HepG2 (cell line): ENCODE data around the gene SLC25A48. TPM values are rescaled to one million over a fixed set of nuclear protein-coding genes. Genes with fewer than 3 reads are reported as not detected.

Experiments used
- ATAC-seq: fragments of 200-7000 bp; cut with Tn5 transposase; 3 replicates; pipeline ENCODE4 v1.9.1; 2020; ENCODE audit warnings: mild to moderate bottlenecking, moderate library complexity
- BruUV-seq: library from RNA; stranded (reverse); fragments of 400-500 nt; replicated peaks from 2 replicates; lab custom pipeline; 2021; lab: Mats Ljungman, UMichigan
- CTCF ChIA-PET: fragments of 300-600 bp; formaldehyde crosslinking; extraction: SDS; loops from one replicate; lab custom pipeline; 2021; ENCODE audit warnings: low total read pairs, inconsistent platforms, low intra/inter-chr PET ratio; lab: Yijun Ruan, JAX
- POLR2A ChIA-PET: fragments of 350-600 bp; sonication (Branson Sonifier 250); formaldehyde crosslinking; loops from one replicate; lab custom pipeline; 2020; ENCODE audit warnings: antibody characterized with exemption, inconsistent platforms; lab: Yijun Ruan, JAX
- DNase-seq: peaks from one replicate; pipeline ENCODE4 v3.0.0-alpha.2; 2015; ENCODE audit warnings: low spot score
- FAIRE-seq: peaks from 3 replicates; lab custom pipeline; 2011; peaks lifted over from hg19 to GRCh38; lab: Jason Lieb, UNC
- H2AFZ ChIP-seq: one replicate; pipeline ENCODE4 v1.6.1; 2011; ENCODE audit warnings: low read length, inconsistent platforms
- H3K27ac ChIP-seq: fragments of 300-600 bp; 3 replicates; pipeline ENCODE4 v1.8.0; 2011; ENCODE audit warnings: mixed run types, mild to moderate bottlenecking, mixed read lengths, low read length, inconsistent platforms; ENCODE audit not compliant: insufficient read depth; ENCODE audit errors: extremely low read length
- H3K27me3 ChIP-seq, 2 experiments: fragments of 200-600 bp in 1 of 2; 2 replicates in 1 of 2; 3 replicates in 1 of 2; pipeline versions ENCODE4 v1.6.0 to v1.8.0; 2011; ENCODE audit warnings: low read length in 2 of 2, mild to moderate bottlenecking in 2 of 2, moderate library complexity in 2 of 2, inconsistent platforms in 1 of 2; ENCODE audit not compliant: insufficient read depth in 2 of 2, control insufficient read depth in 1 of 2
- H3K36me3 ChIP-seq, 2 experiments: fragments of 200-600 bp in 1 of 2; replicated peaks in 1 of 2; 2 replicates in 1 of 2; 3 replicates in 1 of 2; pipeline versions ENCODE4 v1.5.1 to v1.8.0; 2011; ENCODE audit warnings: low read length in 2 of 2, inconsistent platforms in 1 of 2; ENCODE audit not compliant: insufficient read depth in 2 of 2, control insufficient read depth in 1 of 2
- H3K4me1 ChIP-seq: 2 replicates; pipeline ENCODE4 v1.5.1; 2012; ENCODE audit warnings: low read length, inconsistent platforms; ENCODE audit not compliant: insufficient read depth
- H3K4me2 ChIP-seq: 2 replicates; pipeline ENCODE4 v1.6.0; 2011; ENCODE audit warnings: low read depth, low read length, inconsistent platforms
- H3K4me3 ChIP-seq, 3 experiments: fragments of 200-600 bp in 1 of 3; sonication (generic), shearing (Covaris generic) in 1 of 3; replicated peaks in 1 of 3; 2 replicates each; pipeline ENCODE4 v1.5.1; 2011 to 2016; ENCODE audit warnings: low read length in 3 of 3, inconsistent platforms in 2 of 3, low read depth in 2 of 3, mild to moderate bottlenecking in 2 of 3, control low read depth in 1 of 3, mixed read lengths in 1 of 3; ENCODE audit not compliant: insufficient read depth in 1 of 3
- H3K79me2 ChIP-seq: one replicate; pipeline ENCODE4 v1.6.1; 2011; ENCODE audit warnings: low read length, inconsistent platforms; ENCODE audit not compliant: insufficient read depth
- H3K9ac ChIP-seq: 2 replicates; pipeline ENCODE4 v1.6.0; 2011; ENCODE audit warnings: mild to moderate bottlenecking, low read depth, low read length, inconsistent platforms; ENCODE audit not compliant: insufficient read depth
- H3K9me3 ChIP-seq: 2 replicates; pipeline ENCODE4 v1.5.1; 2012; ENCODE audit warnings: mild to moderate bottlenecking, low read length
- H4K20me1 ChIP-seq: 2 replicates; pipeline ENCODE4 v1.6.0; 2011; ENCODE audit warnings: inconsistent platforms, mild to moderate bottlenecking, low read length, moderate library complexity; ENCODE audit not compliant: insufficient read depth
- CCAR2 ChIP-seq: fragments of 200-400 bp; formaldehyde crosslinking; optimal IDR thresholded peaks from 2 replicates; pipeline ENCODE3; 2018; ENCODE audit warnings: low read depth, mild to moderate bottlenecking, low read length, moderate library complexity
- NONO ChIP-seq, 2 experiments: fragments of 450-650 bp in 1 of 2; sonication (generic) in 1 of 2; formaldehyde crosslinking in 1 of 2; IDR thresholded peaks in 1 of 2; conservative IDR thresholded peaks in 1 of 2; 2 replicates each; pipeline versions ENCODE4 v1.6.1 to v1.8.0; 2017 to 2022; ENCODE audit warnings: mild to moderate bottlenecking in 1 of 2, missing genetic modification reagents in 1 of 2, moderate library complexity in 1 of 2
- RXRB ChIP-seq: IDR thresholded peaks from 2 replicates; pipeline ENCODE4 v1.6.1; 2016; ENCODE audit warnings: borderline replicate concordance, missing genetic modification reagents, missing compliant biosample characterization
- SCMH1 ChIP-seq: sonication (generic); formaldehyde crosslinking; IDR thresholded peaks from 2 replicates; pipeline ENCODE4 v1.9.0; 2021; ENCODE audit warnings: missing genetic modification reagents, mild to moderate bottlenecking, borderline replicate concordance
- ZKSCAN8 ChIP-seq: IDR thresholded peaks from 2 replicates; pipeline ENCODE4 v1.6.1; 2016; ENCODE audit warnings: borderline replicate concordance, missing genetic modification reagents, missing compliant biosample characterization
- ZNF615 ChIP-seq: sonication (generic); formaldehyde crosslinking; IDR thresholded peaks from 2 replicates; pipeline ENCODE4 v1.5.0; 2020; ENCODE audit warnings: mild to moderate bottlenecking, missing genetic modification reagents, borderline replicate concordance
- WGBS: methylation state at CpG from one replicate; pipeline ENCODE4 v1.1.6; 2017; ENCODE audit warnings: low lambda C conversion rate; 5-methylcytosine and 5-hydroxymethylcytosine counted together
- in situ Hi-C: cut with HindIII; loops from 2 replicates; pipeline ENCODE4 v1.10.0; 2017; ENCODE audit warnings: low pct_unique_long_range_greater_than_20kb; ENCODE audit not compliant: extremely low pct_ligation_motif_present
- intact Hi-C: fragments of 100-400 bp; cut with micrococcal nuclease; formaldehyde crosslinking; loops from one replicate; pipeline ENCODE4 v1.10.0; 2022; ENCODE audit not compliant: unreplicated experiment
- polyA plus RNA-seq, 8 experiments: library from polyadenylated mRNA; depleted of rRNA in 3 of 8; stranded (reverse) in 7 of 8; unstranded in 1 of 8; fragments of >200 nt; fragmentation: Illumina TruSeq in 4 of 8; extraction: Trizol in 4 of 8; gene quantifications; 2 replicates each; pipeline versions ENCODE4 v1.2.1 to v1.2.3, GENCODE V29; 2011 to 2016; ENCODE audit warnings: low read depth in 4 of 8, missing spikeins in 1 of 8, mixed read lengths in 1 of 8; ENCODE audit not compliant: insufficient read depth in 1 of 8
- total RNA-seq, 5 experiments: library from RNA; depleted of rRNA; stranded (reverse); fragments of >200 nt; fragmentation: Illumina TruSeq; extraction: Trizol; gene quantifications; 2 replicates each; pipeline ENCODE4 v1.2.3, GENCODE V29; 2016; ENCODE audit warnings: low read depth in 1 of 5
- TF ChIP-seq, protein P1 (sequence below): sonication (generic); formaldehyde crosslinking; IDR thresholded peaks from 2 replicates; pipeline ENCODE4 v1.4.0; 2020; ENCODE audit warnings: missing genetic modification reagents, borderline replicate concordance
- TF ChIP-seq, protein P2 (sequence below), 2 experiments: sonication (generic) in 1 of 2; formaldehyde crosslinking in 1 of 2; IDR thresholded peaks; 2 replicates each; pipeline versions ENCODE4 v1.5.1 to v1.6.1; 2011 to 2020; ENCODE audit warnings: borderline replicate concordance in 1 of 2, low read depth in 1 of 2, low read length in 1 of 2, mild to moderate bottlenecking in 1 of 2, missing genetic modification reagents in 1 of 2, moderate library complexity in 1 of 2
- TF ChIP-seq, protein P3 (sequence below): sonication (generic); formaldehyde crosslinking; IDR thresholded peaks from 2 replicates; pipeline ENCODE4 v1.4.0; 2020; ENCODE audit warnings: missing genetic modification reagents
- TF ChIP-seq, protein P4 (sequence below): sonication (generic); formaldehyde crosslinking; conservative IDR thresholded peaks from 2 replicates; pipeline ENCODE4 v1.4.0; 2020; ENCODE audit warnings: missing genetic modification reagents

The SLC25A48 gene
- total and polyA plus RNA-seq, 2 of the 13 experiments (the other 11 are each of a cell fraction or from before 2014, with no cell fraction given): 0.17 to 4.5 TPM

DNA sequence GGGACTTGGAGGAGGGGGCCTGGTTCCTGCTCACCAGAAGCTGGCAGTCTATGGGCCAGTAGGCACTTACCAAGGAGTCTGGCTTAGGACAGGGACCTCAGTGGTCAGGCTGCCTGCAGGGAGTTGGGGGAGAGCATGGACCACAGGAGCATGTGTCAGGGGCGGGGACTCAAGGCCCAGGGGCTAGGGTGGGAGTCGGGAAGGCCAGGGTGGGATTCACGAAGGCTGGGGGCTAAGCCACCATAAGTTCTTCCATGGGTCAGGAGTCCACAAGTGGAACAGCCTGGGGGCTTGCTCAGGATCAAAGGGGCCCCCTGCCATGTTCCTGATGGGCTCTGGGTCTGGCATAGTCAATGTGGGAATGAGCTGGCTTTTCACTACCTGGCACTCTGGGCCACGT, 11.5 kb upstream of the SLC25A48 start (continued):
- TF ChIP-seq, protein P1, sequence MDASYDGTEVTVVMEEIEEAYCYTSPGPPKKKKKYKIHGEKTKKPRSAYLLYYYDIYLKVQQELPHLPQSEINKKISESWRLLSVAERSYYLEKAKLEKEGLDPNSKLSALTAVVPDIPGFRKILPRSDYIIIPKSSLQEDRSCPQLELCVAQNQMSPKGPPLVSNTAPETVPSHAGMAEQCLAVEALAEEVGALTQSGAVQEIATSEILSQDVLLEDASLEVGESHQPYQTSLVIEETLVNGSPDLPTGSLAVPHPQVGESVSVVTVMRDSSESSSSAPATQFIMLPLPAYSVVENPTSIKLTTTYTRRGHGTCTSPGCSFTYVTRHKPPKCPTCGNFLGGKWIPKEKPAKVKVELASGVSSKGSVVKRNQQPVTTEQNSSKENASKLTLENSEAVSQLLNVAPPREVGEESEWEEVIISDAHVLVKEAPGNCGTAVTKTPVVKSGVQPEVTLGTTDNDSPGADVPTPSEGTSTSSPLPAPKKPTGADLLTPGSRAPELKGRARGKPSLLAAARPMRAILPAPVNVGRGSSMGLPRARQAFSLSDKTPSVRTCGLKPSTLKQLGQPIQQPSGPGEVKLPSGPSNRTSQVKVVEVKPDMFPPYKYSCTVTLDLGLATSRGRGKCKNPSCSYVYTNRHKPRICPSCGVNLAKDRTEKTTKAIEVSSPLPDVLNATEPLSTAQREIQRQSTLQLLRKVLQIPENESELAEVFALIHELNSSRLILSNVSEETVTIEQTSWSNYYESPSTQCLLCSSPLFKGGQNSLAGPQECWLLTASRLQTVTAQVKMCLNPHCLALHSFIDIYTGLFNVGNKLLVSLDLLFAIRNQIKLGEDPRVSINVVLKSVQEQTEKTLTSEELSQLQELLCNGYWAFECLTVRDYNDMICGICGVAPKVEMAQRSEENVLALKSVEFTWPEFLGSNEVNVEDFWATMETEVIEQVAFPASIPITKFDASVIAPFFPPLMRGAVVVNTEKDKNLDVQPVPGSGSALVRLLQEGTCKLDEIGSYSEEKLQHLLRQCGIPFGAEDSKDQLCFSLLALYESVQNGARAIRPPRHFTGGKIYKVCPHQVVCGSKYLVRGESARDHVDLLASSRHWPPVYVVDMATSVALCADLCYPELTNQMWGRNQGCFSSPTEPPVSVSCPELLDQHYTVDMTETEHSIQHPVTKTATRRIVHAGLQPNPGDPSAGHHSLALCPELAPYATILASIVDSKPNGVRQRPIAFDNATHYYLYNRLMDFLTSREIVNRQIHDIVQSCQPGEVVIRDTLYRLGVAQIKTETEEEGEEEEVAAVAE: no peak
- TF ChIP-seq, protein P2, sequence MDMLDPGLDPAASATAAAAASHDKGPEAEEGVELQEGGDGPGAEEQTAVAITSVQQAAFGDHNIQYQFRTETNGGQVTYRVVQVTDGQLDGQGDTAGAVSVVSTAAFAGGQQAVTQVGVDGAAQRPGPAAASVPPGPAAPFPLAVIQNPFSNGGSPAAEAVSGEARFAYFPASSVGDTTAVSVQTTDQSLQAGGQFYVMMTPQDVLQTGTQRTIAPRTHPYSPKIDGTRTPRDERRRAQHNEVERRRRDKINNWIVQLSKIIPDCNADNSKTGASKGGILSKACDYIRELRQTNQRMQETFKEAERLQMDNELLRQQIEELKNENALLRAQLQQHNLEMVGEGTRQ (IDR thresholded peaks at IDR 0.05; ENCODE audit: low read depth, low read length): no peak
- TF ChIP-seq, protein P2 (CRISPR knock-in tag; IDR thresholded peaks at IDR 0.05; ENCODE audit: borderline replicate concordance): no peak

DNA sequence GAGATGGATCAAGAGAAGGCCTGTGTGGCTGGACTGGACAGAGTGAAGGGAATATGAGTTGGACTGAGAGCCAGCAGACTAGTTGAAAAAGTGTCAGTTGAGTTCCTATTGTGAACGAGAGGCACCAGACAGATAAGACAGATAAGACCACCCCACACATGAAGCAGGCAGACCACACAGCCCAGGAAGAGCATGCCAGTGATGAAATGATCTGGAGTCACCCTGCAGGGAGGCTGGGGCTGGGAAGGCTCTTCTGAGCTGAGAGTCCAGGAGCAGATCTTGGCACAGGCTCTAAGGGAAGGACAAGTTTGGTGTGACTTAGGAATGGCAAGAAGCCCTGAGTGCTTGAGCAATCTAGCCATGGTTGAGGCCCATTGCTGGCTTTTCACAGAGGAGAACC, 10.6 kb upstream of the SLC25A48 start:
- H3K9me3 ChIP-seq: no peaks in the 10 kb centered on the region
- H3K4me1 ChIP-seq: no peaks in the 10 kb centered on the region
- H3K36me3 ChIP-seq: no peaks in the 10 kb centered on the region
- H3K27me3 ChIP-seq: peaks cover 0 to 43% of the 10 kb centered on the region in 2 experiments
- FAIRE-seq (no peak), ATAC-seq (no peak), DNase-seq (no peak)
- no peak overlapping the region for H3K27ac ChIP-seq
- no TSS peak for BruUV-seq
- H3K4me3 ChIP-seq: no peak overlapping the region
- WGBS: 0% methylated on average over 1 of the region's 1 CpG
- intact Hi-C loops: no loop called here
- ChIA-PET CTCF (no interaction called here), POLR2A (no interaction called here)
- no peaks in the 10 kb centered on the region for H4K20me1 ChIP-seq
- H3K79me2 ChIP-seq: no peaks in the 10 kb centered on the region
- H3K4me2 ChIP-seq: no peak overlapping the region
- H2AFZ ChIP-seq: no peak overlapping the region
- in situ Hi-C loops: no loop called here
- no peak overlapping the region for H3K9ac ChIP-seq
- TF ChIP-seq SCMH1 (no peak), ZNF615 (CRISPR knock-in tag) (no peak), NONO (IDR thresholded peaks at IDR 0.05) (no peak), NONO (CRISPR knock-in tag; conservative IDR thresholded peaks at IDR 0.05) (no peak), CCAR2 (no peak), RXRB (CRISPR knock-in tag) (no peak), ZKSCAN8 (no peak)
- TF ChIP-seq, protein P3, sequence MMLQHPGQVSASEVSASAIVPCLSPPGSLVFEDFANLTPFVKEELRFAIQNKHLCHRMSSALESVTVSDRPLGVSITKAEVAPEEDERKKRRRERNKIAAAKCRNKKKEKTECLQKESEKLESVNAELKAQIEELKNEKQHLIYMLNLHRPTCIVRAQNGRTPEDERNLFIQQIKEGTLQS (CRISPR knock-in tag): no peak
- TF ChIP-seq, protein P4, sequence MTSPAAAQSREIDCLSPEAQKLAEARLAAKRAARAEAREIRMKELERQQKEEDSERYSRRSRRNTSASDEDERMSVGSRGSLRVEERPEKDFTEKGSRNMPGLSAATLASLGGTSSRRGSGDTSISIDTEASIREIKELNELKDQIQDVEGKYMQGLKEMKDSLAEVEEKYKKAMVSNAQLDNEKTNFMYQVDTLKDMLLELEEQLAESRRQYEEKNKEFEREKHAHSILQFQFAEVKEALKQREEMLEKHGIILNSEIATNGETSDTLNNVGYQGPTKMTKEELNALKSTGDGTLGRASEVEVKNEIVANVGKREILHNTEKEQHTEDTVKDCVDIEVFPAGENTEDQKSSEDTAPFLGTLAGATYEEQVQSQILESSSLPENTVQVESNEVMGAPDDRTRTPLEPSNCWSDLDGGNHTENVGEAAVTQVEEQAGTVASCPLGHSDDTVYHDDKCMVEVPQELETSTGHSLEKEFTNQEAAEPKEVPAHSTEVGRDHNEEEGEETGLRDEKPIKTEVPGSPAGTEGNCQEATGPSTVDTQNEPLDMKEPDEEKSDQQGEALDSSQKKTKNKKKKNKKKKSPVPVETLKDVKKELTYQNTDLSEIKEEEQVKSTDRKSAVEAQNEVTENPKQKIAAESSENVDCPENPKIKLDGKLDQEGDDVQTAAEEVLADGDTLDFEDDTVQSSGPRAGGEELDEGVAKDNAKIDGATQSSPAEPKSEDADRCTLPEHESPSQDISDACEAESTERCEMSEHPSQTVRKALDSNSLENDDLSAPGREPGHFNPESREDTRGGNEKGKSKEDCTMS (CRISPR knock-in tag): no peak
